SU-DHL-6 (cell line): ENCODE data around the gene ACCSL.

Experiments
- CTCF ChIP-seq: fragments of 200-600 bp; sonication (generic); IDR thresholded peaks from one replicate; pipeline ENCODE4 v1.5.1; 2017; ENCODE audit warnings: antibody characterized with exemption, mild to moderate bottlenecking, low read length, moderate library complexity; ENCODE audit not compliant: insufficient read depth, poor library complexity, severe bottlenecking
- EZH2phosphoT487 ChIP-seq: fragments of 200-600 bp; sonication (generic), shearing (Covaris generic); conservative IDR thresholded peaks from 2 replicates; pipeline ENCODE4 v1.6.1; 2018; ENCODE audit warnings: mild to moderate bottlenecking, antibody characterized with exemption, low read length, moderate library complexity, mixed read lengths

DNA sequence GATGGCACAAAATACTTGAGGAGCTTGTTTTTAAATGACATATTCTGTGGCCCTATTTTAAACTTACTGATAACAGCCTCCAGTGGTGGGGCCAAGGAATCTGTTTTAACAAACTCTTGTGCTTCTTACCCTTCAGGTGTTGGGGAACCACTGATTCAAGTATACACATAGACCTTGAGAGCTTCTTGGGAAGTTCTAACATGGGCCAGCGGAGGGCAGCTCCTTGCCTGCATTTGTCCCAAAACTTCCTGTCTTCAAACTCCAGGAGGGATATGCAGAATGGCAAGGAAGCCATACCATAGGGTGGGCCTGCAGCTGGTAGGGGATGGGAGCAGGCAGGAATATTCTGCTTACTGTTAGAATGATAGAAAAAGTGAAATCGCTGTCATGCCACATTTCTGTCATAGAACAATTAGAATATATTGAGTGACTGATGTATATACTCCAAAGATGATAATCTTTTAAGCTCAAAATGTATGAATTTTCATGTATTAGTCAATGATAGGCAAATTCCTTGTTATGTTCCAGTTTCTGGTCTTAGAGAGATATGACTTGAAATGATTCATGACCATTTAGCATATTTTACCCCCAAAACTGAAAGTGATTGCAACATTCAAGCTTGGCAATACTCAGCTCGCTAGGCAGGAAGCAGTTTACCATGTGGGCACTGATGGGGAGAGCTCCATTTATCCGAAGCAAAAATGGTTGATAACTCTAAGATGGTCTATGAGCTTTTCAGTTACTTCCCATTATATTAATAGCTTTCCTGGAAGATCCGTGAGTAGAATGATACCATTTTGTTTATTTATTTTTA lies 56.9 kb downstream of the ACCSL start:
- TF ChIP-seq CTCF: no peak
- TF ChIP-seq EZH2phosphoT487: no peak
